H9 (cell line): Measurements from ENCODE around the gene ATP7B. TPM values are rescaled to one million over a fixed set of nuclear protein-coding genes. Genes with fewer than 3 reads are reported as not detected.

Experiments
- DNase-seq: peaks from one replicate; pipeline ENCODE4 v3.0.0-alpha.2; 2017
- H2AFZ ChIP-seq: one replicate; pipeline ENCODE4 v1.6.1; 2013; ENCODE audit warnings: mild to moderate bottlenecking, low read length, control low read depth, moderate library complexity
- H2AK5ac ChIP-seq: 2 replicates; pipeline ENCODE4 v1.6.1; 2013; ENCODE audit warnings: low read length, control low read depth, mixed read lengths; ENCODE audit not compliant: insufficient read length
- H2BK120ac ChIP-seq: one replicate; pipeline ENCODE4 v1.6.1; 2013; ENCODE audit warnings: low read depth, mild to moderate bottlenecking, low read length, control low read depth, inconsistent platforms; ENCODE audit not compliant: poor library complexity, severe bottlenecking
- H2BK12ac ChIP-seq: 2 replicates; pipeline ENCODE4 v1.6.1; 2013; ENCODE audit warnings: low read length, control low read depth, mixed read lengths, low read depth; ENCODE audit not compliant: insufficient read length
- H2BK15ac ChIP-seq: 2 replicates; pipeline ENCODE4 v1.6.1; 2013; ENCODE audit warnings: low read depth, low read length, control low read depth
- H2BK20ac ChIP-seq: one replicate; pipeline ENCODE4 v1.6.1; 2013; ENCODE audit warnings: low read depth, mild to moderate bottlenecking, low read length, control low read depth, inconsistent platforms; ENCODE audit not compliant: poor library complexity, severe bottlenecking
- H2BK5ac ChIP-seq: 2 replicates; pipeline ENCODE4 v1.6.1; 2013; ENCODE audit warnings: low read length, control low read depth, mixed read lengths; ENCODE audit not compliant: insufficient read length
- H3K14ac ChIP-seq: 2 replicates; pipeline ENCODE4 v1.6.1; 2013; ENCODE audit warnings: low read length, control low read depth; ENCODE audit not compliant: insufficient read depth
- H3K18ac ChIP-seq: 2 replicates; pipeline ENCODE4 v1.6.1; 2013; ENCODE audit warnings: low read depth, mild to moderate bottlenecking, mixed read lengths, low read length, control low read depth; ENCODE audit not compliant: insufficient read length
- H3K23ac ChIP-seq: 2 replicates; pipeline ENCODE4 v1.6.1; 2013; ENCODE audit warnings: low read length, control low read depth, mixed read lengths, low read depth; ENCODE audit not compliant: insufficient read length
- H3K23me2 ChIP-seq: 2 replicates; pipeline ENCODE4 v1.6.1; 2013; ENCODE audit warnings: low read depth, mild to moderate bottlenecking, mixed read lengths, low read length, control low read depth; ENCODE audit not compliant: insufficient read length, poor library complexity, severe bottlenecking
- H3K27ac ChIP-seq: 2 replicates; pipeline ENCODE4 v1.5.1; 2013; ENCODE audit warnings: low read length, control low read depth, mixed read lengths, low read depth; ENCODE audit not compliant: insufficient read length
- H3K27me3 ChIP-seq: 2 replicates; pipeline ENCODE4 v1.6.1; 2013; ENCODE audit warnings: low read length, control low read depth, inconsistent platforms; ENCODE audit not compliant: insufficient read depth
- H3K4ac ChIP-seq: 2 replicates; pipeline ENCODE4 v1.6.1; 2013; ENCODE audit warnings: low read depth, mild to moderate bottlenecking, control low read depth, inconsistent platforms, low read length, moderate library complexity
- H3K4me1 ChIP-seq: 2 replicates; pipeline ENCODE4 v1.6.1; 2013; ENCODE audit warnings: low read length, control low read depth, inconsistent platforms; ENCODE audit not compliant: insufficient read depth
- H3K4me2 ChIP-seq: 2 replicates; pipeline ENCODE4 v1.6.1; 2013; ENCODE audit warnings: low read length, control low read depth, mixed read lengths; ENCODE audit not compliant: insufficient read length, insufficient read depth
- H3K56ac ChIP-seq: 2 replicates; pipeline ENCODE4 v1.6.1; 2013; ENCODE audit warnings: low read depth, mild to moderate bottlenecking, mixed read lengths, low read length, control low read depth; ENCODE audit not compliant: insufficient read length
- H3K79me1 ChIP-seq: 2 replicates; pipeline ENCODE4 v1.6.1; 2013; ENCODE audit warnings: low read depth, mild to moderate bottlenecking, moderate library complexity, low read length, control low read depth, inconsistent platforms; ENCODE audit not compliant: insufficient read depth, poor library complexity, severe bottlenecking
- H3K79me2 ChIP-seq: 2 replicates; pipeline ENCODE4 v1.6.1; 2013; ENCODE audit warnings: low read length, control low read depth, inconsistent platforms; ENCODE audit not compliant: insufficient read depth
- H3K9ac ChIP-seq: 2 replicates; pipeline ENCODE4 v1.6.1; 2013; ENCODE audit warnings: low read length, control low read depth, mixed read lengths; ENCODE audit not compliant: insufficient read length; ENCODE audit errors: extremely low read depth
- H3K9me3 ChIP-seq: one replicate; pipeline ENCODE4 v1.6.1; 2013; ENCODE audit warnings: low read depth, low read length, inconsistent platforms; ENCODE audit not compliant: control insufficient read depth
- H3T11ph ChIP-seq: one replicate; pipeline ENCODE4 v1.6.1; 2013; ENCODE audit warnings: mild to moderate bottlenecking, low read length, control low read depth, inconsistent platforms
- H4K20me1 ChIP-seq: one replicate; pipeline ENCODE4 v1.6.1; 2013; ENCODE audit not compliant: control insufficient read depth, insufficient read length, insufficient read depth
- H4K5ac ChIP-seq: 2 replicates; pipeline ENCODE4 v1.6.1; 2013; ENCODE audit warnings: low read depth, mild to moderate bottlenecking, mixed read lengths, low read length, control low read depth; ENCODE audit not compliant: insufficient read length
- H4K8ac ChIP-seq: replicated peaks from 2 replicates; pipeline ENCODE4 v1.6.1; 2013; ENCODE audit warnings: low read length, control low read depth, mixed read lengths, low read depth; ENCODE audit not compliant: insufficient read length
- H4K91ac ChIP-seq: 2 replicates; pipeline ENCODE4 v1.6.1; 2013; ENCODE audit warnings: low read depth, mild to moderate bottlenecking, moderate library complexity, mixed read lengths, low read length, control low read depth; ENCODE audit not compliant: insufficient read length
- H3K27ac Mint-ChIP-seq, 3 experiments: 2 replicates in 2 of 3; 3 replicates in 1 of 3; pipeline ENCODE4 v1.8.0; 2020 to 2021; ENCODE audit warnings: mixed read lengths in 3 of 3, mild to moderate bottlenecking in 1 of 3, moderate library complexity in 1 of 3
- H3K27me3 Mint-ChIP-seq: 2 replicates; pipeline ENCODE4 v1.8.0; 2021; ENCODE audit warnings: low read depth, mild to moderate bottlenecking, moderate library complexity, mixed read lengths
- H3K36me3 Mint-ChIP-seq, 3 experiments: 2 replicates in 2 of 3; 3 replicates in 1 of 3; pipeline ENCODE4 v1.8.0; 2020 to 2021; ENCODE audit warnings: low read depth in 3 of 3, mixed read lengths in 3 of 3; ENCODE audit not compliant: insufficient read depth in 1 of 3
- H3K4me1 Mint-ChIP-seq, 2 experiments: 2 replicates each; pipeline ENCODE4 v1.8.0; 2020; ENCODE audit warnings: mixed read lengths in 2 of 2
- H3K4me3 Mint-ChIP-seq, 2 experiments: 2 replicates in 1 of 2; 3 replicates in 1 of 2; pipeline ENCODE4 v1.8.0; 2020 to 2021; ENCODE audit warnings: mild to moderate bottlenecking in 2 of 2, mixed read lengths in 2 of 2, moderate library complexity in 1 of 2
- H3K9me3 Mint-ChIP-seq, 2 experiments: 2 replicates in 1 of 2; 3 replicates in 1 of 2; pipeline ENCODE4 v1.8.0; 2020; ENCODE audit warnings: mild to moderate bottlenecking in 2 of 2, mixed read lengths in 2 of 2, moderate library complexity in 1 of 2
- WGBS: extraction: QIAGEN DNeasy Blood & Tissue Kit; methylation state at CpG from one replicate; pipeline ENCODE4 v1.1.7; 2013; ENCODE audit warnings: missing lambda C conversion rate, low lambda C conversion rate, mixed read lengths; ENCODE audit not compliant: insufficient read length; ENCODE audit errors: extremely low coverage; 5-methylcytosine and 5-hydroxymethylcytosine counted together
- total RNA-seq: library from RNA; stranded (reverse); gene quantifications from 2 replicates; pipeline ENCODE4 v1.2.1, GENCODE V29; 2021
- TF ChIP-seq, protein P1 (sequence below): fragments of 200-600 bp; sonication (generic); conservative IDR thresholded peaks from 3 replicates; pipeline ENCODE4 v1.8.0; 2021; ENCODE audit warnings: antibody characterized with exemption, mild to moderate bottlenecking

Gene ATP7B
- total RNA-seq, 1 experiment from 2014 or later: 5.8 TPM

DNA sequence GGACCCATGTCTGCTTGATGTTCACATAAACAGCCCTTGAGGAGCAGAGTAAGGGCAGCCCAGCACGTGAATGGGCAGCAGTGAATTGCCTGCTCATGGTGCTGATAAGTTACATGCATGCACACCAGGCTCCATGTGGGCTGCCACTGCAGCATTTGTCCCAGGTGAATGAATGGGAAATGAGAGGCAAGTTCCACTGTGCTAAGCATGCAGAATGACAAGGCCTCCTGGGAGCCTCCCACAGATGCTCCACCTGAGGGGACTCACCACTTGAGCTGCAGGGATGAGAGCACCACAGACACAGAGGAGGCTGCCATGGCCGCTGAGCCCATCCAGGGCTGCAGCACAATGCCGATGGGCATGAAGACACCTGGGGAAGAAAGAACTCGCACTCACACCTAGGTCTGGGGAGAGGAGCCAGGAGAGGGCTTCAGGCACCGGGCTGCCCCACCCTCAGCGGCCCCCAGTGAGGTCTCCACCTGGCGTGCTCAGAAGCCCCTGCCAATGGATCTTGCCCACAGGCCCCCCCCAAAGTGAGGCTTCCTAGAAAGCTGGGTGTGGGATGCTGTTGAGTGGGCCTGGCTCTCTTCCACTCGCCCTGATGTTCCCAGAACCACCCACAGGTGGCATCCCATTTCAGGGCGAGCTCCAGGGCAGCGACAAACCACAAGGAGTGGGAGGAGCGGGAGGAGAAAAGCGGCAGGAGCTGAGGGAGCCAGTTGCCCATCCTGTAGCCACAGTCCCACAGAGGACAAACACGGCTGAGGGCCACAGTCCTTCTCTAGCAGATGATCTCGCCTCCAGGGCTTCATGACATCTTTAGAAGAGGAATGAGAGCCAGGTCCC is 75.7 kb downstream of the ATP7B start:
- H2AFZ ChIP-seq: no peak overlapping the region
- Mint-ChIP-seq H3K4me3 (no peak overlapping the region), H3K27me3 (no peaks in the 10 kb centered on the region), H3K27ac (peak overlapping the region in 1 of 3 experiments; percentile 46; a peak in 1 of 7 replicates), H3K36me3 (peaks cover 0 to 2% (median under 1%) of the 10 kb centered on the region in 3 experiments; a peak in 4 of 7 replicates), H3K4me1 (peaks cover 2 to 4% of the 10 kb centered on the region in 2 experiments), H3K9me3 (no peaks in the 10 kb centered on the region)
- no peak overlapping the region for H3K23ac ChIP-seq
- no peak overlapping the region for H4K91ac ChIP-seq
- no peaks in the 10 kb centered on the region for H3K79me2 ChIP-seq
- no peak overlapping the region for H3K4ac ChIP-seq
- no peak overlapping the region for H4K8ac ChIP-seq
- no peak overlapping the region for H2BK120ac ChIP-seq
- no peak overlapping the region for H2BK20ac ChIP-seq
- H4K20me1 ChIP-seq: no peaks in the 10 kb centered on the region
- H3K18ac ChIP-seq: no peak overlapping the region
- no peak overlapping the region for H2BK5ac ChIP-seq
- H4K5ac ChIP-seq: no peak overlapping the region
- no peak overlapping the region for H3T11ph ChIP-seq
- no peak overlapping the region for H3K56ac ChIP-seq
- no peaks in the 10 kb centered on the region for H3K79me1 ChIP-seq
- H3K14ac ChIP-seq: no peak overlapping the region; the same call in 1 of the 2 replicates
- TF ChIP-seq, protein P1, sequence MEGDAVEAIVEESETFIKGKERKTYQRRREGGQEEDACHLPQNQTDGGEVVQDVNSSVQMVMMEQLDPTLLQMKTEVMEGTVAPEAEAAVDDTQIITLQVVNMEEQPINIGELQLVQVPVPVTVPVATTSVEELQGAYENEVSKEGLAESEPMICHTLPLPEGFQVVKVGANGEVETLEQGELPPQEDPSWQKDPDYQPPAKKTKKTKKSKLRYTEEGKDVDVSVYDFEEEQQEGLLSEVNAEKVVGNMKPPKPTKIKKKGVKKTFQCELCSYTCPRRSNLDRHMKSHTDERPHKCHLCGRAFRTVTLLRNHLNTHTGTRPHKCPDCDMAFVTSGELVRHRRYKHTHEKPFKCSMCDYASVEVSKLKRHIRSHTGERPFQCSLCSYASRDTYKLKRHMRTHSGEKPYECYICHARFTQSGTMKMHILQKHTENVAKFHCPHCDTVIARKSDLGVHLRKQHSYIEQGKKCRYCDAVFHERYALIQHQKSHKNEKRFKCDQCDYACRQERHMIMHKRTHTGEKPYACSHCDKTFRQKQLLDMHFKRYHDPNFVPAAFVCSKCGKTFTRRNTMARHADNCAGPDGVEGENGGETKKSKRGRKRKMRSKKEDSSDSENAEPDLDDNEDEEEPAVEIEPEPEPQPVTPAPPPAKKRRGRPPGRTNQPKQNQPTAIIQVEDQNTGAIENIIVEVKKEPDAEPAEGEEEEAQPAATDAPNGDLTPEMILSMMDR: peak; percentile 66
- H3K27me3 ChIP-seq: no peaks in the 10 kb centered on the region
- H2BK12ac ChIP-seq: no peak overlapping the region
- no peak overlapping the region for H2AK5ac ChIP-seq
- H2BK15ac ChIP-seq: no peak overlapping the region
- H3K9ac ChIP-seq: no peak overlapping the region
- no peak overlapping the region for H3K27ac ChIP-seq
- peak; percentile 62 for DNase-seq
- H3K4me1 ChIP-seq: no peaks in the 10 kb centered on the region
- no peaks in the 10 kb centered on the region for H3K23me2 ChIP-seq
- no peaks in the 10 kb centered on the region for H3K9me3 ChIP-seq
- no peak overlapping the region for H3K4me2 ChIP-seq
- no CpG with 5 or more reads among the region's 14 CpGs for WGBS
